Astrocyte (in vitro differentiated cells and primary cell): ENCODE data around the gene EDN3. TPM values are rescaled to one million over a fixed set of nuclear protein-coding genes. Genes with fewer than 3 reads are reported as not detected.

Source experiments
- DNase-seq: peaks from one replicate; pipeline ENCODE4 v3.0.0-alpha.2; 2010; ENCODE audit warnings: low read depth
- FAIRE-seq: peaks from 2 replicates; lab custom pipeline; 2011; peaks lifted over from hg19 to GRCh38; lab: Jason Lieb, UNC
- H2AFZ ChIP-seq: 2 replicates; pipeline ENCODE4 v1.6.0; 2012; ENCODE audit warnings: low read depth, low read length, inconsistent platforms
- H3K27ac ChIP-seq: 2 replicates; pipeline ENCODE4 v1.5.1; 2011; ENCODE audit warnings: low read depth, low read length, inconsistent platforms
- H3K27me3 ChIP-seq: 2 replicates; pipeline ENCODE4 v1.6.0; 2011; ENCODE audit warnings: low read length, inconsistent platforms; ENCODE audit not compliant: insufficient read depth
- H3K36me3 ChIP-seq: 2 replicates; pipeline ENCODE4 v1.5.1; 2011; ENCODE audit warnings: low read length, inconsistent platforms; ENCODE audit not compliant: insufficient read depth
- H3K4me1 ChIP-seq: 2 replicates; pipeline ENCODE4 v1.5.1; 2011; ENCODE audit warnings: low read length, inconsistent platforms; ENCODE audit not compliant: insufficient read depth
- H3K4me2 ChIP-seq: 2 replicates; pipeline ENCODE4 v1.6.0; 2012; ENCODE audit warnings: low read length, inconsistent platforms
- H3K4me3 ChIP-seq: 2 replicates; pipeline ENCODE4 v1.5.1; 2011; ENCODE audit warnings: low read depth, mild to moderate bottlenecking, low read length, inconsistent platforms; ENCODE audit not compliant: insufficient read depth
- H3K79me2 ChIP-seq: 2 replicates; pipeline ENCODE4 v1.6.0; 2012; ENCODE audit warnings: mild to moderate bottlenecking, low read length, inconsistent platforms; ENCODE audit not compliant: insufficient read depth
- H3K9ac ChIP-seq: 2 replicates; pipeline ENCODE4 v1.6.0; 2012; ENCODE audit warnings: mild to moderate bottlenecking, low read length, inconsistent platforms
- H3K9me3 ChIP-seq: 2 replicates; pipeline ENCODE4 v1.5.1; 2012; ENCODE audit warnings: low read depth, mild to moderate bottlenecking, low read length, inconsistent platforms; ENCODE audit not compliant: insufficient read depth
- H4K20me1 ChIP-seq: 2 replicates; pipeline ENCODE4 v1.6.0; 2012; ENCODE audit warnings: low read length, inconsistent platforms; ENCODE audit not compliant: insufficient read depth
- H3K27ac Mint-ChIP-seq: one replicate; pipeline ENCODE4 v1.8.0; 2021; ENCODE audit warnings: mild to moderate bottlenecking, mixed read lengths; ENCODE audit not compliant: unreplicated experiment
- H3K27me3 Mint-ChIP-seq: one replicate; pipeline ENCODE4 v1.8.0; 2021; ENCODE audit warnings: low read depth, mixed read lengths; ENCODE audit not compliant: unreplicated experiment
- H3K36me3 Mint-ChIP-seq: one replicate; pipeline ENCODE4 v1.8.0; 2021; ENCODE audit warnings: low read depth, mixed read lengths; ENCODE audit not compliant: unreplicated experiment
- H3K4me1 Mint-ChIP-seq: one replicate; pipeline ENCODE4 v1.8.0; 2021; ENCODE audit warnings: low read depth, mixed read lengths; ENCODE audit not compliant: unreplicated experiment
- H3K4me3 Mint-ChIP-seq: one replicate; pipeline ENCODE4 v1.8.0; 2021; ENCODE audit warnings: mild to moderate bottlenecking, moderate library complexity, mixed read lengths; ENCODE audit not compliant: unreplicated experiment
- H3K9me3 Mint-ChIP-seq: one replicate; pipeline ENCODE4 v1.8.0; 2021; ENCODE audit warnings: mild to moderate bottlenecking, mixed read lengths; ENCODE audit not compliant: unreplicated experiment
- EZH2 ChIP-seq: IDR thresholded peaks from 2 replicates; pipeline ENCODE4 v1.6.1; 2012; ENCODE audit warnings: mild to moderate bottlenecking, low read length, inconsistent platforms; ENCODE audit not compliant: insufficient read depth
- total RNA-seq: library from RNA; stranded (reverse); gene quantifications from 2 replicates; pipeline ENCODE4 v1.2.1, GENCODE V29; 2021
- TF ChIP-seq, protein P1 (sequence below): IDR thresholded peaks from 2 replicates; pipeline ENCODE4 v1.5.1; 2011; ENCODE audit warnings: low read depth, mild to moderate bottlenecking, inconsistent platforms, low read length, moderate library complexity; ENCODE audit not compliant: insufficient read depth

EDN3 gene
- total RNA-seq, 1 donor from 2014 or later: not detected

DNA sequence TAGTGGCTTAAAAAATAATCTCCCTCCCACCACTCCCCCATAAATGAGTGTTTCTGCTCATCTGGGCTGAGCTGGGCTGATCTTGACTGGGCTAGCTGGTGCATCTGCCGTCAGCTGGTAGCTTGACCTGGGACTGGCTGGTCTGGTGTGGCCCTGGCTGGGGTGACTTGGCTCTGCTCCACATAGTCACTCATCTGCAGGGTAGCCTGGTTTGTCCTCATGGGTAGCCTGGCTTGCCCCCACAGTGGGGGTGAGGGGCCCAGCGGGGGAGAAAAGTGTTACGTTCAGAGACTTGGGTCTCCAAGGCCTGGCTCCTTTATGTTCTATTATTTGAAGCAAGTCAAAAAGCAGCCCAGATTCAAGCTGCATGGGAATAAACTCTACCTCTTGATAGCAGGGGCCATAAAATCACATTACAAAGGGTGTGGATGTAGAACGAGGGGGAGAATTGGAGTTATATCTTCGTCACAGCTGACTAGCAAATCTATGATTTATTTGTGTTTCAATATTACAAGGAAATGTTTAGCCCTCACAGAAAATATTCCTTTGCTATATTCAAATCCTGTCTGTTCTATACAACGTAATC is 32.9 kb downstream of the EDN3 start:
- Mint-ChIP-seq H3K36me3 (no peaks in the 10 kb centered on the region), H3K4me3 (no peak overlapping the region), H3K27me3 (peaks cover 47% of the 10 kb centered on the region), H3K4me1 (no peaks in the 10 kb centered on the region), H3K9me3 (no peaks in the 10 kb centered on the region), H3K27ac (no peak overlapping the region)
- no peak for DNase-seq
- no peak for FAIRE-seq
- no peak overlapping the region for H3K9ac ChIP-seq
- H3K36me3 ChIP-seq: no peaks in the 10 kb centered on the region
- H3K4me1 ChIP-seq: no peaks in the 10 kb centered on the region
- no peak overlapping the region for H3K27ac ChIP-seq
- no peak overlapping the region for H3K4me2 ChIP-seq
- H3K9me3 ChIP-seq: no peaks in the 10 kb centered on the region
- no peaks in the 10 kb centered on the region for H3K79me2 ChIP-seq
- no peak overlapping the region for H2AFZ ChIP-seq
- no peak for TF ChIP-seq EZH2
- TF ChIP-seq, protein P1, sequence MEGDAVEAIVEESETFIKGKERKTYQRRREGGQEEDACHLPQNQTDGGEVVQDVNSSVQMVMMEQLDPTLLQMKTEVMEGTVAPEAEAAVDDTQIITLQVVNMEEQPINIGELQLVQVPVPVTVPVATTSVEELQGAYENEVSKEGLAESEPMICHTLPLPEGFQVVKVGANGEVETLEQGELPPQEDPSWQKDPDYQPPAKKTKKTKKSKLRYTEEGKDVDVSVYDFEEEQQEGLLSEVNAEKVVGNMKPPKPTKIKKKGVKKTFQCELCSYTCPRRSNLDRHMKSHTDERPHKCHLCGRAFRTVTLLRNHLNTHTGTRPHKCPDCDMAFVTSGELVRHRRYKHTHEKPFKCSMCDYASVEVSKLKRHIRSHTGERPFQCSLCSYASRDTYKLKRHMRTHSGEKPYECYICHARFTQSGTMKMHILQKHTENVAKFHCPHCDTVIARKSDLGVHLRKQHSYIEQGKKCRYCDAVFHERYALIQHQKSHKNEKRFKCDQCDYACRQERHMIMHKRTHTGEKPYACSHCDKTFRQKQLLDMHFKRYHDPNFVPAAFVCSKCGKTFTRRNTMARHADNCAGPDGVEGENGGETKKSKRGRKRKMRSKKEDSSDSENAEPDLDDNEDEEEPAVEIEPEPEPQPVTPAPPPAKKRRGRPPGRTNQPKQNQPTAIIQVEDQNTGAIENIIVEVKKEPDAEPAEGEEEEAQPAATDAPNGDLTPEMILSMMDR: no peak
- no peaks in the 10 kb centered on the region for H4K20me1 ChIP-seq
- H3K4me3 ChIP-seq: no peak overlapping the region
- H3K27me3 ChIP-seq: no peaks in the 10 kb centered on the region

DNA sequence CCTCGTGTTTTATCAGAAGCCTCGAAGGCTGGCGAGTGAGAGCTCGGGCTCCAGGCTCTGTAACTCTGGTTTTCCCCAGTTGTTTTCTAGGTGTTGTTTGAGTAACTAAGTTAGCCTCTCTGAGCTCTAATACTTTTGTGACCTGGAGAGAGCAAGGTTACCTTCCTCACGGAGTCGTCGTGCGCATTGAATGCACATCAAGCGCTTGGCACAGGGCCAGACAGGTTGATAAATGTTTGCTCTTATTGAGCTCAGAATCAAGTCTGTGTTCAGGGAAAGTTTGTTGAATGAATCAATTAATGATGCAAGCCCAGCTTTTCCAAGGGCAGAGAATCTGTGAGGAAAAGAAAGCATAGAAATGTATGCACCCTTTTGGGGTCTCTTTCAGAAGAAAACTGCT is 33.5 kb downstream of the EDN3 start:
- Histone ChIP-seq H3K79me2 (no peaks in the 10 kb centered on the region), H3K9me3 (no peaks in the 10 kb centered on the region), H4K20me1 (no peaks in the 10 kb centered on the region), H3K36me3 (no peaks in the 10 kb centered on the region), H3K27ac (no peak overlapping the region), H3K9ac (no peak overlapping the region), H2AFZ (no peak overlapping the region), H3K4me1 (no peaks in the 10 kb centered on the region), H3K4me2 (no peak overlapping the region), H3K4me3 (no peak overlapping the region), H3K27me3 (no peaks in the 10 kb centered on the region)
- TF ChIP-seq, protein P1: no peak
- TF ChIP-seq EZH2: no peak
- Mint-ChIP-seq H3K27me3 (peaks cover 41% of the 10 kb centered on the region), H3K36me3 (no peaks in the 10 kb centered on the region), H3K4me3 (no peak overlapping the region), H3K9me3 (no peaks in the 10 kb centered on the region), H3K27ac (no peak overlapping the region), H3K4me1 (no peaks in the 10 kb centered on the region)
- DNase-seq (no peak), FAIRE-seq (no peak)

DNA sequence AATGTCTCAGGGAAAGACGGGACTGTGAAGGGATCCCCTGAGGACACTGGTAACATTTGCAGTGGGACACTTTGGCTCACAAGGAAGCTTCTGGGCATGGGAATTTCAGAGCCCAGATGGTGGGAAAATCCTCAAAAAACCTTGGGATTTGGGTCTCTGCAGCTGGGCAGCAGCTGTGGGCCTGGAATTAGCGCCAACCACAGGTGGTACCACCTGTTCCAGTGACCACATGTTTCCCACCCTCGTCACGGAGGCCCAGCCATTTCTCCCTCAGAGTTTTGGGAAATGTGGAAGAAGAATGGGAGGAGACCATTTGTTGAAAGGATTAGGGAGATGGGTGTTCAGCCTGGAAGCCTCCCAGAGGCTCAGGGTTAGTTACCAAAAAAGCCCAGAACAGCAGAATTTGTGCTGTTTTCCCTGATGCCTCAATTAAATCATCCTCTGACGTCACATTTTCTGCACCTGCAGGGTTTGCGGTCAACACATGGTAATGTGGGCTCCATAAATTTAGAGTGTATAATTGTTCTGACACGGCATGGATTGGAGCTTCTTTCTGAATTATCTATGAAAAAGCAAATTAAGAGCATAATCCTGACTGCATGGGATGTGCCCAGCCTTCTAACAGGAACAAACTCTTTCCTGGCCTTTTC is 34.4 kb downstream of the EDN3 start:
- FAIRE-seq: no peak
- H3K4me3 Mint-ChIP-seq: no peak overlapping the region
- Histone ChIP-seq H3K79me2 (no peaks in the 10 kb centered on the region), H3K27me3 (no peaks in the 10 kb centered on the region), H3K9ac (no peak overlapping the region), H3K36me3 (no peaks in the 10 kb centered on the region), H3K27ac (no peak overlapping the region), H3K9me3 (no peaks in the 10 kb centered on the region), H2AFZ (no peak overlapping the region), H4K20me1 (no peaks in the 10 kb centered on the region), H3K4me3 (no peak overlapping the region), H3K4me2 (no peak overlapping the region), H3K4me1 (no peaks in the 10 kb centered on the region)
- no peak overlapping the region for H3K27ac Mint-ChIP-seq
- H3K4me1 Mint-ChIP-seq: no peaks in the 10 kb centered on the region
- no peak for DNase-seq
- peaks cover 36% of the 10 kb centered on the region for H3K27me3 Mint-ChIP-seq
- no peaks in the 10 kb centered on the region for H3K36me3 Mint-ChIP-seq
- H3K9me3 Mint-ChIP-seq: no peaks in the 10 kb centered on the region
- TF ChIP-seq EZH2: no peak
- TF ChIP-seq, protein P1: no peak
